Measurements from ENCODE around the gene SPTA1. TPM values are rescaled to one million over a fixed set of nuclear protein-coding genes. Genes with fewer than 3 reads are reported as not detected.

Gene SPTA1
- total RNA-seq, 1 experiment from 2014 or later, result 0.11 TPM

- TF ChIP-seq AR (CRISPR knock-in tag; IDR thresholded peaks at IDR 0.05), result no peak
- no peak for TF ChIP-seq FOXP4 (CRISPR knock-in tag; IDR thresholded peaks at IDR 0.05)
- TF ChIP-seq ERG (CRISPR knock-in tag; IDR thresholded peaks at IDR 0.05), result no peak
- no peak for TF ChIP-seq ETV6 (CRISPR knock-in tag; IDR thresholded peaks at IDR 0.05)
Observed at GRCh38 chr1:158644449-158644848, 42.1 kb downstream of the SPTA1 start (continued).

- ChIA-PET POLR2A (no interaction called here), CTCF (no interaction called here)
- DNase-seq (ENCODE audit: low spot score) (no peak), ATAC-seq (no peak)
- no peaks in the 10 kb centered on the region for H3K27me3 Mint-ChIP-seq (ENCODE audit: low read depth)
- H3K4me3 Mint-ChIP-seq, result no peak overlapping the region
- H3K27ac Mint-ChIP-seq, result no peak overlapping the region
- TF ChIP-seq ATF3 (CRISPR knock-in tag; conservative IDR thresholded peaks at IDR 0.05), result no peak
- TF ChIP-seq OVOL2 (CRISPR knock-in tag; IDR thresholded peaks at IDR 0.05; ENCODE audit: borderline replicate concordance), result no peak
- no peak for TF ChIP-seq TEAD1 (CRISPR knock-in tag; IDR thresholded peaks at IDR 0.05)
- TF ChIP-seq MAX (CRISPR knock-in tag; IDR thresholded peaks at IDR 0.05), result no peak
- no peak for TF ChIP-seq FOXP4 (CRISPR knock-in tag; IDR thresholded peaks at IDR 0.05)
- no peak for TF ChIP-seq ZSCAN18 (CRISPR knock-in tag; IDR thresholded peaks at IDR 0.05)
- TF ChIP-seq GTF2I (CRISPR knock-in tag; conservative IDR thresholded peaks at IDR 0.05), result no peak
- no peak for TF ChIP-seq NFE2L1 (CRISPR knock-in tag; IDR thresholded peaks at IDR 0.05)
- no peak for TF ChIP-seq ATF6 (CRISPR knock-in tag; IDR thresholded peaks at IDR 0.05)
- H3K4me1 Mint-ChIP-seq, result no peaks in the 10 kb centered on the region
- H3K36me3 Mint-ChIP-seq, result peaks cover 8% of the 10 kb centered on the region
- H3K9me3 Mint-ChIP-seq, result peaks cover 22% of the 10 kb centered on the region
Observed at GRCh38 chr1:158638904-158639303, 47.6 kb downstream of the SPTA1 start.
